Mesenchymal stem cell (in vitro differentiated cells and primary cell): Measurements from ENCODE around the gene STK38. TPM values are rescaled to one million over a fixed set of nuclear protein-coding genes. Genes with fewer than 3 reads are reported as not detected.
A peak's percentile ranks its signal among the peaks of the same experiment; 100 is the strongest.

Source experiments
- DNase-seq: peaks from one replicate; pipeline ENCODE4 v3.0.0-alpha.2; 2013
- H2AFZ ChIP-seq: one replicate; pipeline ENCODE4 v1.6.1; 2013; ENCODE audit warnings: low read depth, mild to moderate bottlenecking, control low read depth, inconsistent platforms, low read length, moderate library complexity
- H2AK5ac ChIP-seq: 2 replicates; pipeline ENCODE4 v1.6.1; 2013; ENCODE audit warnings: low read length, moderate library complexity, mild to moderate bottlenecking, inconsistent platforms; ENCODE audit not compliant: severe bottlenecking
- H2BK120ac ChIP-seq: one replicate; pipeline ENCODE4 v1.6.1; 2013; ENCODE audit warnings: low read depth, mild to moderate bottlenecking, inconsistent platforms, low read length, moderate library complexity
- H2BK12ac ChIP-seq, 2 experiments: one replicate each; pipeline ENCODE4 v1.6.1; 2013; ENCODE audit warnings: inconsistent platforms in 2 of 2, low read length in 2 of 2, mild to moderate bottlenecking in 2 of 2, moderate library complexity in 2 of 2, control low read depth in 1 of 2
- H2BK15ac ChIP-seq: one replicate; pipeline ENCODE4 v1.6.1; 2013; ENCODE audit warnings: mild to moderate bottlenecking, low read depth, inconsistent platforms; ENCODE audit not compliant: poor library complexity, severe bottlenecking
- H2BK5ac ChIP-seq: 2 replicates; pipeline ENCODE4 v1.6.1; 2013; ENCODE audit warnings: low read depth, mild to moderate bottlenecking, low read length, control low read depth, inconsistent platforms; ENCODE audit not compliant: poor library complexity, severe bottlenecking
- H3K14ac ChIP-seq, 2 experiments: one replicate each; pipeline ENCODE4 v1.6.1; 2013; ENCODE audit warnings: inconsistent platforms in 2 of 2, low read length in 2 of 2, control low read depth in 1 of 2, mild to moderate bottlenecking in 1 of 2, moderate library complexity in 1 of 2
- H3K18ac ChIP-seq, 2 experiments: one replicate each; pipeline ENCODE4 v1.6.1; 2013; ENCODE audit warnings: inconsistent platforms in 2 of 2, low read length in 2 of 2, control low read depth in 1 of 2, low read depth in 1 of 2, mild to moderate bottlenecking in 1 of 2
- H3K23ac ChIP-seq, 2 experiments: one replicate each; pipeline ENCODE4 v1.6.1; 2013; ENCODE audit warnings: inconsistent platforms in 2 of 2, low read length in 2 of 2, mild to moderate bottlenecking in 2 of 2, moderate library complexity in 2 of 2, control low read depth in 1 of 2
- H3K27ac ChIP-seq: 2 replicates; pipeline ENCODE4 v1.5.1; 2013; ENCODE audit warnings: mild to moderate bottlenecking, moderate library complexity, low read length, control low read depth, inconsistent platforms; ENCODE audit not compliant: poor library complexity, severe bottlenecking
- H3K27me3 ChIP-seq, 2 experiments: 2 replicates each; pipeline versions ENCODE4 v1.6.1 to v1.7.0; 2013; ENCODE audit warnings: low read length in 2 of 2, mild to moderate bottlenecking in 2 of 2, moderate library complexity in 2 of 2, control low read depth in 1 of 2, inconsistent platforms in 1 of 2; ENCODE audit not compliant: control insufficient read depth in 1 of 2, insufficient read depth in 1 of 2
- H3K36me3 ChIP-seq, 2 experiments: 2 replicates each; pipeline versions ENCODE4 v1.6.1 to v1.7.0; 2013; ENCODE audit warnings: low read length in 2 of 2, control low read depth in 1 of 2, inconsistent platforms in 1 of 2, low read depth in 1 of 2, mild to moderate bottlenecking in 1 of 2; ENCODE audit not compliant: insufficient read depth in 2 of 2, control insufficient read depth in 1 of 2
- H3K4ac ChIP-seq, 2 experiments: one replicate each; pipeline ENCODE4 v1.6.1; 2013; ENCODE audit warnings: inconsistent platforms in 2 of 2, low read length in 2 of 2, mild to moderate bottlenecking in 2 of 2, moderate library complexity in 2 of 2, control low read depth in 1 of 2, low read depth in 1 of 2
- H3K4me1 ChIP-seq: 2 replicates; pipeline ENCODE4 v1.6.1; 2013; ENCODE audit warnings: low read depth, low read length, control low read depth; ENCODE audit not compliant: control insufficient read depth, insufficient read depth
- H3K4me2 ChIP-seq: 2 replicates; pipeline ENCODE4 v1.6.1; 2013; ENCODE audit warnings: low read length, mild to moderate bottlenecking, inconsistent platforms; ENCODE audit not compliant: poor library complexity, severe bottlenecking
- H3K4me3 ChIP-seq, 2 experiments: 2 replicates each; pipeline versions ENCODE4 v1.5.1 to v1.7.0; 2013; ENCODE audit warnings: low read length in 2 of 2, mild to moderate bottlenecking in 2 of 2, control low read depth in 1 of 2, low read depth in 1 of 2; ENCODE audit not compliant: insufficient read depth in 1 of 2
- H3K79me1 ChIP-seq: replicated peaks from 2 replicates; pipeline ENCODE4 v1.6.1; 2013; ENCODE audit warnings: mild to moderate bottlenecking, control low read depth, low read length, inconsistent platforms; ENCODE audit not compliant: poor library complexity, severe bottlenecking
- H3K9ac ChIP-seq: 2 replicates; pipeline ENCODE4 v1.7.0; 2013; ENCODE audit warnings: mild to moderate bottlenecking, low read length, moderate library complexity
- H3K9me3 ChIP-seq: 2 replicates; pipeline ENCODE4 v1.7.0; 2013; ENCODE audit warnings: mild to moderate bottlenecking, low read length; ENCODE audit not compliant: control insufficient read depth
- H4K8ac ChIP-seq: one replicate; pipeline ENCODE4 v1.6.1; 2013; ENCODE audit warnings: inconsistent platforms, mild to moderate bottlenecking, low read length, moderate library complexity
- H4K91ac ChIP-seq: one replicate; pipeline ENCODE4 v1.6.1; 2013; ENCODE audit warnings: mild to moderate bottlenecking, low read length, inconsistent platforms
- WGBS: methylation state at CpG from one replicate; pipeline ENCODE4 v1.1.7; 2013; ENCODE audit warnings: mixed read lengths; 5-methylcytosine and 5-hydroxymethylcytosine counted together
- small RNA-seq: library from polyadenylated mRNA; stranded (forward); fragments of <200 nt; extraction: miRNeasy Mini kit (QIAGEN cat#:217004); gene quantifications from one replicate; pipeline ENCODE3, GENCODE V24; 2013; ENCODE audit warnings: low read depth

Gene STK38

DNA sequence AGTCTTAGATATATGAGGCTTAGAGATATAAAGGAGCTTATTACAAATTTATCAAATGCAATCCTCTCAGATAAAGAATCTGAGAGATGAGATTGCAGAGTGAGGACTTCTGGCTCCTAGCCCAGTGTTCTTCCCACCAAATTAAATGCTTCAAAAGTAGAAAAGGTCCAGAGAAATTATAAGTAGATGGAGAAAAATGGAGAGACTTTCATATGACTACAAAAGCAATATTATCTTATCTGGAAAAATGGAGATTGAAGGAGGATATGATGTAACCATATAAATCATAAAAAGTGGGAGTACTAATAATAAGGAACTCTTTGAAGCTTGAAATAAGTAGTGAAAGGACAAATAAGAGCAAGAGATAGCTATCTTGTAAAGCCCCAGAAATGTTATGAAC, 101.7 kb downstream of the STK38 start:
- Histone ChIP-seq H3K9me3 (no peaks in the 10 kb centered on the region), H3K18ac (no peak overlapping the region), H3K27ac (no peak overlapping the region), H3K23ac (no peak overlapping the region), H3K4me3 (no peak overlapping the region), H2BK120ac (no peak overlapping the region), H2BK15ac (no peak overlapping the region), H4K91ac (no peak overlapping the region), H3K36me3 (peaks cover 4 to 16% of the 10 kb centered on the region in 2 experiments), H3K79me1 (peaks cover 1% of the 10 kb centered on the region), H2AK5ac (no peak overlapping the region), H2BK5ac (no peak overlapping the region), H3K9ac (peak overlapping the region; percentile 94), H3K4me1 (peaks cover 3% of the 10 kb centered on the region), H2BK12ac (no peak overlapping the region), H3K4me2 (no peak overlapping the region), H3K4ac (no peak overlapping the region), H3K14ac (no peak overlapping the region), H4K8ac (no peak overlapping the region), H3K27me3 (no peaks in the 10 kb centered on the region), H2AFZ (no peak overlapping the region)
- no peak for DNase-seq

DNA sequence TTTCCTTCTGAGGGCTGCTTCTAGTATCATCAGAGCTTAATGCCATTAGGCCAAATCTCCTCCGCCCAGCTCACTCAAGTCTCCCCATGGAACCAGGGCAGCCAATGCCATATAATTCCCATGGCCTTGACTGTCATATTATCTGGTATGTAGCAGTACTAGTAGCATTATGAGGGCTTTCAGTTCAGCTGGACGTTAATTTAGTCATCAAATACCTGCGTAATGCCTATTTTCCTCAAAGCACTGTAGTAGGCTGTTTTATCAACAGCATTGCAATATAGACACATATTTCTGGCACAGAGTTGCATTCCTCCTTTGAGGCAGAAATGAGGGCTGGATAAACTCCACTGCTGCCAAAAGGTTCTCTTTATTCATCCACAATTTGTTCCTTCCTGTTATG, 102.8 kb downstream of the STK38 start:
- Histone ChIP-seq H3K27me3 (no peaks in the 10 kb centered on the region), H3K4me3 (peak overlapping the region in 1 of 2 experiments; percentile 98), H2BK120ac (no peak overlapping the region), H2AK5ac (no peak overlapping the region), H3K9me3 (no peaks in the 10 kb centered on the region), H2AFZ (no peak overlapping the region), H2BK15ac (no peak overlapping the region), H3K36me3 (peaks cover 4 to 14% of the 10 kb centered on the region in 2 experiments), H2BK5ac (no peak overlapping the region), H3K27ac (no peak overlapping the region), H3K4ac (no peak overlapping the region), H3K14ac (no peak overlapping the region), H3K79me1 (peaks cover 1% of the 10 kb centered on the region), H3K4me1 (peaks cover 3% of the 10 kb centered on the region), H4K8ac (no peak overlapping the region), H4K91ac (no peak overlapping the region), H3K4me2 (peak overlapping the region; percentile 52), H3K23ac (no peak overlapping the region), H3K9ac (peak overlapping the region; percentile 94), H3K18ac (no peak overlapping the region), H2BK12ac (no peak overlapping the region)
- DNase-seq: peak; percentile 16
- 83% methylated on average over 2 of the region's 3 CpGs for WGBS

Small RNA genes lying within 50 kb of the gene (small RNA-seq; reads per million reads assigned to genes)
- not detected for gene RN7SL502P
